HepG2 (cell line): ENCODE results near the gene WDCP. TPM values are rescaled to one million over a fixed set of nuclear protein-coding genes. Genes with fewer than 3 reads are reported as not detected.
A peak's percentile ranks its signal among the peaks of the same experiment; 100 is the strongest.

Source experiments
- GATA4 ChIP-seq: sonication (generic); IDR thresholded peaks from 2 replicates; pipeline ENCODE4 v1.6.1; 2016; ENCODE audit warnings: antibody characterized with exemption, low read depth, borderline replicate concordance
- MIER3 ChIP-seq: IDR thresholded peaks from 2 replicates; pipeline ENCODE4 v1.6.1; 2016; ENCODE audit warnings: missing compliant biosample characterization, borderline replicate concordance
- SMYD3 ChIP-seq: sonication (generic); formaldehyde crosslinking; IDR thresholded peaks from 2 replicates; pipeline ENCODE4 v1.8.1; 2023; ENCODE audit warnings: mild to moderate bottlenecking, missing genetic modification reagents
- TOE1 ChIP-seq: sonication (generic); formaldehyde crosslinking; IDR thresholded peaks from 2 replicates; pipeline ENCODE4 v1.4.0; 2020; ENCODE audit warnings: mild to moderate bottlenecking, missing genetic modification reagents
- ZNF883 ChIP-seq: sonication (generic); formaldehyde crosslinking; IDR thresholded peaks from 2 replicates; pipeline ENCODE4 v1.5.1; 2020; ENCODE audit warnings: mild to moderate bottlenecking, missing genetic modification reagents; ENCODE audit errors: not compliant biosample characterization
- ZSCAN25 ChIP-seq: sonication (generic); formaldehyde crosslinking; IDR thresholded peaks from 2 replicates; pipeline ENCODE4 v1.8.0; 2022; ENCODE audit warnings: mild to moderate bottlenecking, missing genetic modification reagents
- polyA plus RNA-seq, 8 experiments: library from polyadenylated mRNA; depleted of rRNA in 3 of 8; stranded (reverse) in 7 of 8; unstranded in 1 of 8; fragments of >200 nt; fragmentation: Illumina TruSeq in 4 of 8; extraction: Trizol in 4 of 8; gene quantifications; 2 replicates each; pipeline versions ENCODE4 v1.2.1 to v1.2.3, GENCODE V29; 2011 to 2016; ENCODE audit warnings: low read depth in 4 of 8, missing spikeins in 1 of 8, mixed read lengths in 1 of 8; ENCODE audit not compliant: insufficient read depth in 1 of 8
- total RNA-seq, 5 experiments: library from RNA; depleted of rRNA; stranded (reverse); fragments of >200 nt; fragmentation: Illumina TruSeq; extraction: Trizol; gene quantifications; 2 replicates each; pipeline ENCODE4 v1.2.3, GENCODE V29; 2016; ENCODE audit warnings: low read depth in 1 of 5
- TF ChIP-seq, protein P1 (sequence below): IDR thresholded peaks from 2 replicates; pipeline ENCODE4 v1.6.1; 2012; ENCODE audit warnings: low read depth, low read length, improper control_type of control experiment
- TF ChIP-seq, protein P2 (sequence below): sonication (generic); formaldehyde crosslinking; IDR thresholded peaks from 2 replicates; pipeline ENCODE4 v1.5.0; 2020; ENCODE audit warnings: mild to moderate bottlenecking, missing genetic modification reagents, borderline replicate concordance
- TF ChIP-seq, protein P3 (sequence below): sonication (generic); formaldehyde crosslinking; IDR thresholded peaks from 2 replicates; pipeline ENCODE4 v1.4.0; 2020; ENCODE audit warnings: missing genetic modification reagents
- TF ChIP-seq, protein P4 (sequence below): sonication (generic); formaldehyde crosslinking; IDR thresholded peaks from 2 replicates; pipeline ENCODE4 v1.4.0; 2020; ENCODE audit warnings: mild to moderate bottlenecking, missing genetic modification reagents
- TF ChIP-seq, protein P5 (sequence below): fragments of 450-650 bp; IDR thresholded peaks from 2 replicates; pipeline ENCODE4 v1.6.1; 2017; ENCODE audit warnings: mild to moderate bottlenecking
- TF ChIP-seq, protein P6 (sequence below): sonication (generic); formaldehyde crosslinking; IDR thresholded peaks from 2 replicates; pipeline ENCODE4 v1.4.0; 2020; ENCODE audit warnings: missing genetic modification reagents, mild to moderate bottlenecking, borderline replicate concordance

WDCP gene
- total and polyA plus RNA-seq, 2 of the 13 experiments (the other 11 are each of a cell fraction or from before 2014, with no cell fraction given), result 17.4 to 22.6 TPM

DNA sequence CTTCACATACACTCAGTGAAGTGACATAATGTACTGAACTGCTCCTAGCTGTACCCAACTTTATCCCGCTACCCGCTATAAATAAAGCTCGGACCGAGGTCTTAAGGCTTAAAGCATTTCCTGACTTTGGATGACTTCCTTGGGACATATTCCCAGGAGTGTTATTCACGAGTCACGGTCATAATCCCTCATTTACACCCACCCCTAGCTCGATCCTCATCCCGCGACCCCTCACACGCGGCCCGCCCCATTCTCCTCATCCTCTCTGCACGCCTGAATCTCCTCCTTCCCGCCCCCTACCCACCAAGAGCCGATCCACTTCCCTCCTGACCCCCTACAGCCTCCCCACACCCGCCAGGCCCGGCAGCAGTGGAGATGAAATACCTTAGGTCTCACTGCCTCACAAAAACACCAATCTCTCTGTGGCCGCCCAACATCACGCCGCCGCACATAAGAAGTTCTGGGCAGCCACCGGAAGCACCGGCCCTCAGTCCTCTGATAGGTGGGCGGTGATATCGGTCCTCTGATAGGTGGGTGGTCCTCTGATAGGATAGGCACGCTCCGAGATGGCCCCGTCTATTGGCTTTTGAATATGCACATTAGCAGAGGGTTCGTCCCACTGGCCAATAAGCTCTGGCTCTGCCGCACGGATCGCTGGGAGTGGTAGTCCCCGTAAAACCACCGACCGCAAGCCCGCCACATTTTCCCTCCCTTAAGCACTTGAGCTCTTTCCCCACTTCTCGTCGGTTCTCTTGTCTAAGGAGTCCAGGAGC, at the start of gene WDCP (continued):
- TF ChIP-seq, protein P1, sequence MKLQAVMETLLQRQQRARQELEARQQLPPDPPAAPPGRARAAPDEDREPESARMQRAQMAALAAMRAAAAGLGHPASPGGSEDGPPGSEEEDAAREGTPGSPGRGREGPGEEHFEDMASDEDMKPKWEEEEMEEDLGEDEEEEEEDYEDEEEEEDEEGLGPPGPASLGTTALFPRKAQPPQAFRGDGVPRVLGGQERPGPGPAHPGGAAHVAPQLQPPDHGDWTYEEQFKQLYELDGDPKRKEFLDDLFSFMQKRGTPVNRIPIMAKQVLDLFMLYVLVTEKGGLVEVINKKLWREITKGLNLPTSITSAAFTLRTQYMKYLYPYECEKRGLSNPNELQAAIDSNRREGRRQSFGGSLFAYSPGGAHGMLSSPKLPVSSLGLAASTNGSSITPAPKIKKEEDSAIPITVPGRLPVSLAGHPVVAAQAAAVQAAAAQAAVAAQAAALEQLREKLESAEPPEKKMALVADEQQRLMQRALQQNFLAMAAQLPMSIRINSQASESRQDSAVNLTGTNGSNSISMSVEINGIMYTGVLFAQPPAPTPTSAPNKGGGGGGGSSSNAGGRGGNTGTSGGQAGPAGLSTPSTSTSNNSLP, result peak; percentile 68; the same call in 1 of the 2 replicates
- TF ChIP-seq GATA4 (peak; percentile 61; the same call in 1 of the 2 replicates), ZNF883 (CRISPR knock-in tag) (peak; percentile 79), MIER3 (CRISPR knock-in tag) (peak; percentile 75; the same call in 1 of the 2 replicates), ZSCAN25 (CRISPR knock-in tag) (peak; percentile 43; the same call in 1 of the 2 replicates), TOE1 (0 out of 2 replicates have a peak, but pooled peaks have one; percentile 55), SMYD3 (no peak)
- TF ChIP-seq, protein P2, sequence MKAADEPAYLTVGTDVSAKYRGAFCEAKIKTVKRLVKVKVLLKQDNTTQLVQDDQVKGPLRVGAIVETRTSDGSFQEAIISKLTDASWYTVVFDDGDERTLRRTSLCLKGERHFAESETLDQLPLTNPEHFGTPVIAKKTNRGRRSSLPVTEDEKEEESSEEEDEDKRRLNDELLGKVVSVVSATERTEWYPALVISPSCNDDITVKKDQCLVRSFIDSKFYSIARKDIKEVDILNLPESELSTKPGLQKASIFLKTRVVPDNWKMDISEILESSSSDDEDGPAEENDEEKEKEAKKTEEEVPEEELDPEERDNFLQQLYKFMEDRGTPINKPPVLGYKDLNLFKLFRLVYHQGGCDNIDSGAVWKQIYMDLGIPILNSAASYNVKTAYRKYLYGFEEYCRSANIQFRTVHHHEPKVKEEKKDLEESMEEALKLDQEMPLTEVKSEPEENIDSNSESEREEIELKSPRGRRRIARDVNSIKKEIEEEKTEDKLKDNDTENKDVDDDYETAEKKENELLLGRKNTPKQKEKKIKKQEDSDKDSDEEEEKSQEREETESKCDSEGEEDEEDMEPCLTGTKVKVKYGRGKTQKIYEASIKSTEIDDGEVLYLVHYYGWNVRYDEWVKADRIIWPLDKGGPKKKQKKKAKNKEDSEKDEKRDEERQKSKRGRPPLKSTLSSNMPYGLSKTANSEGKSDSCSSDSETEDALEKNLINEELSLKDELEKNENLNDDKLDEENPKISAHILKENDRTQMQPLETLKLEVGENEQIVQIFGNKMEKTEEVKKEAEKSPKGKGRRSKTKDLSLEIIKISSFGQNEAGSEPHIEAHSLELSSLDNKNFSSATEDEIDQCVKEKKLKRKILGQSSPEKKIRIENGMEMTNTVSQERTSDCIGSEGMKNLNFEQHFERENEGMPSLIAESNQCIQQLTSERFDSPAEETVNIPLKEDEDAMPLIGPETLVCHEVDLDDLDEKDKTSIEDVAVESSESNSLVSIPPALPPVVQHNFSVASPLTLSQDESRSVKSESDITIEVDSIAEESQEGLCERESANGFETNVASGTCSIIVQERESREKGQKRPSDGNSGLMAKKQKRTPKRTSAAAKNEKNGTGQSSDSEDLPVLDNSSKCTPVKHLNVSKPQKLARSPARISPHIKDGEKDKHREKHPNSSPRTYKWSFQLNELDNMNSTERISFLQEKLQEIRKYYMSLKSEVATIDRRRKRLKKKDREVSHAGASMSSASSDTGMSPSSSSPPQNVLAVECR (CRISPR knock-in tag), result peak; percentile 86
- TF ChIP-seq, protein P3, sequence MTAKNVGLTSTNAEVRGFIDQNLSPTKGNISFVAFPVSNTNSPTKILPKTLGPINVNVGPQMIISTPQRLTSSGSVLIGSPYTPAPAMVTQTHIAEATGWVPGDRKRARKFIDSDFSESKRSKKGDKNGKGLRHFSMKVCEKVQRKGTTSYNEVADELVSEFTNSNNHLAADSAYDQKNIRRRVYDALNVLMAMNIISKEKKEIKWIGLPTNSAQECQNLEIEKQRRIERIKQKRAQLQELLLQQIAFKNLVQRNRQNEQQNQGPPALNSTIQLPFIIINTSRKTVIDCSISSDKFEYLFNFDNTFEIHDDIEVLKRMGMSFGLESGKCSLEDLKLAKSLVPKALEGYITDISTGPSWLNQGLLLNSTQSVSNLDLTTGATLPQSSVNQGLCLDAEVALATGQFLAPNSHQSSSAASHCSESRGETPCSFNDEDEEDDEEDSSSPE, result peak; percentile 92
- TF ChIP-seq, protein P4, sequence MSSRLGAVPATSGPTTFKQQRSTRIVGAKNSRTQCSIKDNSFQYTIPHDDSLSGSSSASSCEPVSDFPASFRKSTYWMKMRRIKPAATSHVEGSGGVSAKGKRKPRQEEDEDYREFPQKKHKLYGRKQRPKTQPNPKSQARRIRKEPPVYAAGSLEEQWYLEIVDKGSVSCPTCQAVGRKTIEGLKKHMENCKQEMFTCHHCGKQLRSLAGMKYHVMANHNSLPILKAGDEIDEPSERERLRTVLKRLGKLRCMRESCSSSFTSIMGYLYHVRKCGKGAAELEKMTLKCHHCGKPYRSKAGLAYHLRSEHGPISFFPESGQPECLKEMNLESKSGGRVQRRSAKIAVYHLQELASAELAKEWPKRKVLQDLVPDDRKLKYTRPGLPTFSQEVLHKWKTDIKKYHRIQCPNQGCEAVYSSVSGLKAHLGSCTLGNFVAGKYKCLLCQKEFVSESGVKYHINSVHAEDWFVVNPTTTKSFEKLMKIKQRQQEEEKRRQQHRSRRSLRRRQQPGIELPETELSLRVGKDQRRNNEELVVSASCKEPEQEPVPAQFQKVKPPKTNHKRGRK (CRISPR knock-in tag), result no peak
- TF ChIP-seq, protein P5, sequence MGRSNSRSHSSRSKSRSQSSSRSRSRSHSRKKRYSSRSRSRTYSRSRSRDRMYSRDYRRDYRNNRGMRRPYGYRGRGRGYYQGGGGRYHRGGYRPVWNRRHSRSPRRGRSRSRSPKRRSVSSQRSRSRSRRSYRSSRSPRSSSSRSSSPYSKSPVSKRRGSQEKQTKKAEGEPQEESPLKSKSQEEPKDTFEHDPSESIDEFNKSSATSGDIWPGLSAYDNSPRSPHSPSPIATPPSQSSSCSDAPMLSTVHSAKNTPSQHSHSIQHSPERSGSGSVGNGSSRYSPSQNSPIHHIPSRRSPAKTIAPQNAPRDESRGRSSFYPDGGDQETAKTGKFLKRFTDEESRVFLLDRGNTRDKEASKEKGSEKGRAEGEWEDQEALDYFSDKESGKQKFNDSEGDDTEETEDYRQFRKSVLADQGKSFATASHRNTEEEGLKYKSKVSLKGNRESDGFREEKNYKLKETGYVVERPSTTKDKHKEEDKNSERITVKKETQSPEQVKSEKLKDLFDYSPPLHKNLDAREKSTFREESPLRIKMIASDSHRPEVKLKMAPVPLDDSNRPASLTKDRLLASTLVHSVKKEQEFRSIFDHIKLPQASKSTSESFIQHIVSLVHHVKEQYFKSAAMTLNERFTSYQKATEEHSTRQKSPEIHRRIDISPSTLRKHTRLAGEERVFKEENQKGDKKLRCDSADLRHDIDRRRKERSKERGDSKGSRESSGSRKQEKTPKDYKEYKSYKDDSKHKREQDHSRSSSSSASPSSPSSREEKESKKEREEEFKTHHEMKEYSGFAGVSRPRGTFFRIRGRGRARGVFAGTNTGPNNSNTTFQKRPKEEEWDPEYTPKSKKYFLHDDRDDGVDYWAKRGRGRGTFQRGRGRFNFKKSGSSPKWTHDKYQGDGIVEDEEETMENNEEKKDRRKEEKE, result no peak
- TF ChIP-seq, protein P6, sequence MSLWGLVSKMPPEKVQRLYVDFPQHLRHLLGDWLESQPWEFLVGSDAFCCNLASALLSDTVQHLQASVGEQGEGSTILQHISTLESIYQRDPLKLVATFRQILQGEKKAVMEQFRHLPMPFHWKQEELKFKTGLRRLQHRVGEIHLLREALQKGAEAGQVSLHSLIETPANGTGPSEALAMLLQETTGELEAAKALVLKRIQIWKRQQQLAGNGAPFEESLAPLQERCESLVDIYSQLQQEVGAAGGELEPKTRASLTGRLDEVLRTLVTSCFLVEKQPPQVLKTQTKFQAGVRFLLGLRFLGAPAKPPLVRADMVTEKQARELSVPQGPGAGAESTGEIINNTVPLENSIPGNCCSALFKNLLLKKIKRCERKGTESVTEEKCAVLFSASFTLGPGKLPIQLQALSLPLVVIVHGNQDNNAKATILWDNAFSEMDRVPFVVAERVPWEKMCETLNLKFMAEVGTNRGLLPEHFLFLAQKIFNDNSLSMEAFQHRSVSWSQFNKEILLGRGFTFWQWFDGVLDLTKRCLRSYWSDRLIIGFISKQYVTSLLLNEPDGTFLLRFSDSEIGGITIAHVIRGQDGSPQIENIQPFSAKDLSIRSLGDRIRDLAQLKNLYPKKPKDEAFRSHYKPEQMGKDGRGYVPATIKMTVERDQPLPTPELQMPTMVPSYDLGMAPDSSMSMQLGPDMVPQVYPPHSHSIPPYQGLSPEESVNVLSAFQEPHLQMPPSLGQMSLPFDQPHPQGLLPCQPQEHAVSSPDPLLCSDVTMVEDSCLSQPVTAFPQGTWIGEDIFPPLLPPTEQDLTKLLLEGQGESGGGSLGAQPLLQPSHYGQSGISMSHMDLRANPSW, result peak; percentile 26; the same call in 1 of the 2 replicates
